IPS-NIHi11 (cell line): ENCODE measurements around the gene GON4L.
A peak's percentile ranks its signal among the peaks of the same experiment; 100 is the strongest.
"Not testable (repeated sequence)": the region's sequence is repeated elsewhere in the genome, so short reads cannot be mapped to it uniquely, and the experiment has no call there.

Source experiments
- DNase-seq: peaks from one replicate; pipeline ENCODE4 v3.0.0; 2012; ENCODE audit warnings: mixed read lengths, low spot score

The GON4L gene, protein sequence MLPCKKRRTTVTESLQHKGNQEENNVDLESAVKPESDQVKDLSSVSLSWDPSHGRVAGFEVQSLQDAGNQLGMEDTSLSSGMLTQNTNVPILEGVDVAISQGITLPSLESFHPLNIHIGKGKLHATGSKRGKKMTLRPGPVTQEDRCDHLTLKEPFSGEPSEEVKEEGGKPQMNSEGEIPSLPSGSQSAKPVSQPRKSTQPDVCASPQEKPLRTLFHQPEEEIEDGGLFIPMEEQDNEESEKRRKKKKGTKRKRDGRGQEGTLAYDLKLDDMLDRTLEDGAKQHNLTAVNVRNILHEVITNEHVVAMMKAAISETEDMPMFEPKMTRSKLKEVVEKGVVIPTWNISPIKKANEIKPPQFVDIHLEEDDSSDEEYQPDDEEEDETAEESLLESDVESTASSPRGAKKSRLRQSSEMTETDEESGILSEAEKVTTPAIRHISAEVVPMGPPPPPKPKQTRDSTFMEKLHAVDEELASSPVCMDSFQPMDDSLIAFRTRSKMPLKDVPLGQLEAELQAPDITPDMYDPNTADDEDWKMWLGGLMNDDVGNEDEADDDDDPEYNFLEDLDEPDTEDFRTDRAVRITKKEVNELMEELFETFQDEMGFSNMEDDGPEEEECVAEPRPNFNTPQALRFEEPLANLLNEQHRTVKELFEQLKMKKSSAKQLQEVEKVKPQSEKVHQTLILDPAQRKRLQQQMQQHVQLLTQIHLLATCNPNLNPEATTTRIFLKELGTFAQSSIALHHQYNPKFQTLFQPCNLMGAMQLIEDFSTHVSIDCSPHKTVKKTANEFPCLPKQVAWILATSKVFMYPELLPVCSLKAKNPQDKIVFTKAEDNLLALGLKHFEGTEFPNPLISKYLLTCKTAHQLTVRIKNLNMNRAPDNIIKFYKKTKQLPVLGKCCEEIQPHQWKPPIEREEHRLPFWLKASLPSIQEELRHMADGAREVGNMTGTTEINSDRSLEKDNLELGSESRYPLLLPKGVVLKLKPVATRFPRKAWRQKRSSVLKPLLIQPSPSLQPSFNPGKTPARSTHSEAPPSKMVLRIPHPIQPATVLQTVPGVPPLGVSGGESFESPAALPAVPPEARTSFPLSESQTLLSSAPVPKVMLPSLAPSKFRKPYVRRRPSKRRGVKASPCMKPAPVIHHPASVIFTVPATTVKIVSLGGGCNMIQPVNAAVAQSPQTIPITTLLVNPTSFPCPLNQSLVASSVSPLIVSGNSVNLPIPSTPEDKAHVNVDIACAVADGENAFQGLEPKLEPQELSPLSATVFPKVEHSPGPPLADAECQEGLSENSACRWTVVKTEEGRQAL (N-terminal part only)

DNA sequence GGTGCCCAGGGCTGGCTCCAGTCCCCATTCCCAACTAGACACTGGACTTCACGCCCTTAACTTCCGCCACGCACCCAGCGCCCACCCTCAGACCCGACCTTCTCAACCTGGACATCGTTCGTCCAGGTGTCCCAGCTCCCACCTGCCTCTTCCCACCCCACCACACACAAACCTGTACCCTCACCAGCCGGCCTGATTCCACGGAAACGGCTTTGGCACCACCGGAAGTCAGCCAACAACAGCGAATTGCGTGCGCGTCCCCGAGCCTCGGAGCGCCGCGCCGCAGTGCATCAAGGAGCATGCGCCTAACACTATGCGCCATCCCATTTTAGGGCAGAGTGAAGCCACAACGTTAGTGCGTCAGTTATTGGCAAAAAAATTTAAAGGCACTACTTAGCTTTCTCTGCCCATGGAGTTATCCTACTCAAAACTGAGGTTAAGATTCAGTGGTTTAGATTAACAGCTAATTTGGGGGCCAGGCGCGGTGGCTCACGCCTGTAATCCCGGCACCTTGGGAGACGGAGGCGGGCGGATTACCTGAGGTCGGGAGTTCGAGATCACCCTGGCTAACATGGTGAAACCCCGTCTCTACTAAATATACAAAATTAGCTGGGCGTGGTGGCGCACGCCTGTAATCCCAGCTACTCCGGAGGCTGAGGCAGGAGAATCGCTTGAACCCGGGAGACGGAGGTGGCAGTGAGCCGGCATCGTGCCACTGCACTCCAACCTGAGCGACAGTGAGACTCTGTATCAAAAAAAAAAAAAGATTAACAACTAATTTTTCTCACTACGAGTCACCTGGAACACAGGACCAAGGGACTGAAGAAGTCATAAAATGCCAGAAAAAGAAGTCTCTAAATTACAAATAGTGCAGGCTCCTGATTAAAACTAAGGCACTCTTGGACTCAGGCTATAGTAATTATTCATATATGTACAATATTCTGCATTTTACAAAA, at the start of gene GON4L:
TSS of gene GON4L (minus strand) at position 240 of the 956 bp plus-strand sequence. CDS start 3,434 bp downstream, outside the sequence.
- DNase-seq = peak; percentile 94

DNA sequence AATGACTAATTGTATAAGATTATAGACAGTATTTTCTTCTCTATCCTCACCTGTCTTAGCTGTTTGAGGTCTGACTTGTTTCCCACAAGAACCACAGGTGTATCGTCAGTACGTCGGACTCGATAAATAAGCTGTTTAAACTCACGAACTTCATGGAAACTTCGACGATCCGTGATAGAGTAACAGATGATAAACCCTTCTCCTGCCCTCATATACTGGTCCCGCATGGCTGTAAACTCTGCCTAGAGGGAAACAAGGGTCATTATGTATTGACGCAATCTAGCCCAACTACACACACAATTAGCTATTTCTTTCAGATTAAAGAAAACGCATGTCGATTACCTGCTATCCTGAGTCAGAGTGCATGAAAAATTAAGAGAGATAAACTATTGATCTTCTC, 47.2 kb upstream of the GON4L start:
- no peak for DNase-seq

DNA sequence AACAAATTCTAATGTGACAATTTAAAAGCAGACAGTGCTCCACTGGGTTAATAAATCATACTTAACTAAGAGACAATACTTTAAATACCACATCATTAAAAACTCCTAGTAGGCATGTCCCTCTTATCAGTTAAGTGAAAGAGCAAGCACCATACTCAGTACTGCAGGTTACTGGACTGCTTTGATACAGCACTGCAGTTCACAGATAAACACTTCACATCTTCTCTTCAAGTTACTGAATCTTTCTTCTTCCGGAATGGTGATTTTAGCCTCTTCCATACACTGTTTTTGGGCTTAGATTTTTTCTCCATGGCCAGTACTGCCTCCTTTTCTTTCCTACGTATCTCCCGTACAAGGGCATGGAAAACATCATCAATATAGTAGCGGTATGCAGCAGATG, 43.1 kb upstream of the GON4L start:
- no peak for DNase-seq

DNA sequence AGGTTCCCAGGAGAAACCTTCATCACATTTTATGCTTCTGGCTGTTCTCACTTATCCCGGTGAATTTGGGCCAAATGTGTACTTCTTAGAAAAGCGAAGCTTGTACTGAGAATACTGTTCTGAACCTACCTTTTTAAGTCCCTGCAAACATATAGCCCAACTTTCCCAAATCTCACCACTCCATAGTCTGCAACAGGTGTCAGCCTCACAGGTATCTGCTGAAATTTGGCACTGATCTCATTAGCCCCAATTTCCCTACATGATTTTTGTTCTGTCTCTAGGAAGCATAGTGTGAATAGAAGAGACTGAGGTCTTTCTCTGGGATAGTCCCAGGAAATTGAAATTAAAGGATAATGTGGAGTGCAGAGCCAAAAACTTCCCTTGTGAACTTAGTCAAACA, 42.7 kb upstream of the GON4L start:
- DNase-seq = no peak

DNA sequence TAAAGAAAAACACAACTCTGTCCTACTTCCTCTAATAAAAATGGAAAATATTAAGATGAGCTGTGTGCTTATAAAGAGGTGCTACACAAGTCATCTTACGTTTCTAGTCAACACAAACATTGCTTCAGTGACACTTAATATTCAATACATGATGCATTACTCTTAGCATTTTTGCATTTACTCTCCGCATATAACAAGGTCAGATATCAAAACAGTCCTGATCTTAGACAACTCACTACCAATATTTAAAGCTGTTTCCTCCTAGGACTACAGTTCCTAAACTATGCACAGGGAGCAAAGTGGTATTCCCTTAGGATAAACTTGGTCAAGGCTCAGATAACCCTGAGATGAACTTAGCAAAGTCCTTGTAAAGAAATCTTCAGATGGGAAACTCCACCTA, 41.9 kb upstream of the GON4L start:
- no peak for DNase-seq

DNA sequence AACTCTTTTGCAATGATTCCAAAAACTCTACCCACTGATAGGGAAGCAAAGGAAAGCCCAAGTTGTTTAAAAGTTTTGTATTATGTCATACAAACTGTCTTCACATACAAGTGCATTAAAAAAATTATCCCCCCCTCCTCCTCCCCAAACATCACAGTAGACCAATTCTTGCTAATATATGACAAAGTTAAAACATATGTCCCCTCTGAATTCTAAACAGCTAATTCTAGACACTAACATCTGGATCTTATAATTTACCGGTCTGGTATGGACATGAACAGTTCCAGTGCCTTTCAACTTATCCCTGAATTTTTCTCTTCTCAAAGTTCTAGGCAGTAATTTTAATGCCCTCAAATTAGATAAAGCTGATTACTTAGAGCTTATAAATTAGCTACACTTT, 40.7 kb upstream of the GON4L start:
- no peak for DNase-seq

DNA sequence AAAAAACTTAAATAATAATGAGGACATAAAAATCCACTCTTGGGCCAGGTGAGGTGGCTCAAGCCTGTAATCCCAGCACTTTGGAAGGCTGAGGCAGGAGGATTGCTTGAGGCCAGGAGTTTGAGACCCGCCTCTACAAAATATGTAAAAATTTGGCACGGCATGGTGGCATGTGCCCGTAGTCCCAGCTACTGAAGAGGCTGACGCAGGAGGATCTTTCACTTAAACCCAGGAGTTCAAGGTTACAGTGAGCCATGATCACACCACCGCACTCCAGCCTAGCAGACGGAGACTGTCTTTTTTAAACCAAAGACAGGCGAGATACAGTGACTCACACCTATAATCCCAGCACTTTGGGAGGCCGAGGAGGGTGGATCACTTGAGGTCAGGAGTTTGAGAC, 39.5 kb upstream of the GON4L start:
- not testable (repeated sequence) for DNase-seq

DNA sequence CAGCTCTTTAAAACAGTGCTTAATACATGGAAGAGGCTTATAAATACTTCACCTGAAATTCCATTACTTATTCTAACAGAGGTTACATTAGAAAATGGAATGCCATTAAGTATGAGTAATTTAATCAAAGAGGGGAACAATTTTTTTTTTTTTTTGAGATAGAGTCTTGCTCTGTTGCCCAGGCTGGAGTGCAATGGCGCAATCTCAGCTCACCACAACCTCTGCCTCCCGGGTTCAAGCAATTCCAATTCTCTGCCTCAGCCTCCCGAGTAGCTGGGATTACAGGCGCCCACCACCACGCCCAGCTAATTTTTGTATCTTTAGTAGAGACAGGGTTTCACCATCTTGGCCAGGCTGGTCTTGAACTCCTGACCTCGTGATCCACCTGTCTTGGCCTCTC, 38.6 kb upstream of the GON4L start:
- not testable (repeated sequence) for DNase-seq

DNA sequence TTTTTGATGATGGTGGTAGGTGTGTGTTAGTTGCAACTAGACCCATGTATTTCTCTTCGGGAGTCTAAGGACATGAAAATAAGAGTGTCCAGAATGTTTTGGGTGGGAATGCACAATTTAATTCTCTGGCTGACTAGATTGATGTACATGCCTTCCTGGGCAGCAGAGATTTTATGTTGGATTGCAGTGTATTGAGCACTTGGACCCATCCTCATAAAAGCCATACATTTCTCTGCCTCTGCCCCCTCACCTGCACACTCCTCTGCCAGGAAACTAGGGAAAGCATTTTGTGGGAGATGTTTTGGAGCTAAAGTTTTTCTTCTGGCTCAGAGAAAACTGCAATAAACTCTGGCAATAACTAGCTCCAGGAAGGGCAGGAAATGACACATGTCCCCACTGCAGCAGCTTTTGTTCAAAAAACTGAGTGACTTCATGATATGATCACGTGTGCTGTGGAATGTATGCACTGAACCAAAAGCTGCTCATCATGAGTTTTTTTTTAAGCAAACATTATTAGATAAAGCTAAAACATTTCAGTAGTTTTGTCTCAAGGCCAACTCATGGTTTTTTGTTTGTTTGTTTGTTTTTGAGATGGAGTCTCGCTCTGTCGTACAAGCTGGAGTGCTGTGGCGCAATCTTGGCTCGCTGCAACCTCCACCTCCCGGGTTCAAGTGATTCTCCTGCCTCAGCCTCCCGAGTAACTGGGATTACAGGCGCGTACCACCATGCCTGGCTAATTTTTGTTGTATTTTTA, 36.6 kb upstream of the GON4L start:
- peak; percentile 23 for DNase-seq

DNA sequence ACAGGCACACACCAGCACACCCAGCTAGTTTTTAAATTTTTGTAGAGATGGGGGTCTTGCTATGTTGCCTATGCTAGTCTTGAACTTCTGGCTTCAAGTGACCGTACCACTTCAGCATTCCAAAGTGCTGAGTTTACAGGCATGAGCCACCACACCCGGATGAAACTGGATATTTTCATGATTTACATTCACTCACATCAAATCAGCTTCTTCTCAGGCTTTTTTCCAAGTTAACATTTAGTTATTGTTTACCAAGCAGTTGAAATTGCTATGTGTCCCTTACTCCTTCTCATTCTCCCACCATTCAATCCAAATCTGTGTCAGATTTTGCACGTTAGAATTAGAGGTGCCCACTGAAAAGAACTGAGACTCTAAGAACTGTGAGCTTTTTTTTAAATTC, 35.8 kb upstream of the GON4L start:
- no peak for DNase-seq

DNA sequence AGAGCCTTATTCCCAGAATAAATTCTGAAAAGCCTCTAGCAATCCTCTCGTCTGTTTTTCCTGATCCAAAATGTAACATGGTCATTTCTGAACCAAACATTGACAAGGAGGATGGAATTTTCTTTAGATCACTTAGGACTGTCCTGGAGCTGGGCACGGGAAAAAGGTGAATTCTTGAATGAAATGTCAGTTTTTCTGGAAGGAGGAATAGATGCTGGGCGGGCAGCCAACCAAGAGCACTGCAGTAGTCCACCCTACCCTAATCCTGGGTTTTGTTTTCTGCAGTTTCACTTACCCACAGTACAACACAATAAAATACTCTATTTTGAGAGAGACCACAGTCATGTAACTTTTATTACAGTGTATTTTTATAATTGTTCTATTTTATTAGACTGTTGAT, 33.2 kb upstream of the GON4L start:
- no peak for DNase-seq

DNA sequence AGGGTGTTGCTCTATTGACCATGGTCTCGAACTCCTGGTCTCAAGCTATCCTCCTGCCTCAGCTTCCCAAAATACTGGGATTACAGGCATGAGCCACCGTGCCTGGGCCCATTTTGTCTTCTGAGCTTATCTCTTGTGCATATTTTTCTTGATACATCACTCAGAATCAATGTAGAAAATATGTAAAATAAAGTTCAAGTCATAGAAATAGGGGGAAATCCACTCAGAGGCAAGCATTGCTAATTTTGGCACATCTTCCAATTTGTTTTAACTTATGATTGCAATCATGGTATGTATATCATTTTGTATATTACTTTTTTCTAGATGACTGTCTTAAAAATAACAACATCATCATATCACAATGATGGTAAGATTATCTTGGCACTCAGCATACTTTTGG, 32.6 kb upstream of the GON4L start:
- DNase-seq = no peak

DNA sequence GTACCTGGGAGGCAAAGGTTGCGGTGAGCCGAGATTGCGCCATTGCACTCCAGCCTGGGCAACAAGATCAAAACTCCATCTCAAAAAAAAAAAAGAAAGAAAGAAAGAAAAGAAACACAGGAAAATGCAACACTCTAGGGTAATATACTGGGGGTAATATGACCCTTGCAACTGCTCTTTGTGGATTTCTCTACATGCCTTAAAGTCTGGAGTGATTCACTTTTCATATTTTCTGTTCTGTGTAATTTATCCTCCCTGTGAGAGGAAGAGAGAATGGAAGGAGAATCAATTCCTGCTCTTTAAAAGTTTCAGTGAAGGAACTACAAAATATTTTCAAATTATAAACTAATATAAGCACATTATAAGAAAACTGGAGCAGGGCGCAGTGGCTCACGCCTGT, 31.5 kb upstream of the GON4L start:
- DNase-seq = no peak

DNA sequence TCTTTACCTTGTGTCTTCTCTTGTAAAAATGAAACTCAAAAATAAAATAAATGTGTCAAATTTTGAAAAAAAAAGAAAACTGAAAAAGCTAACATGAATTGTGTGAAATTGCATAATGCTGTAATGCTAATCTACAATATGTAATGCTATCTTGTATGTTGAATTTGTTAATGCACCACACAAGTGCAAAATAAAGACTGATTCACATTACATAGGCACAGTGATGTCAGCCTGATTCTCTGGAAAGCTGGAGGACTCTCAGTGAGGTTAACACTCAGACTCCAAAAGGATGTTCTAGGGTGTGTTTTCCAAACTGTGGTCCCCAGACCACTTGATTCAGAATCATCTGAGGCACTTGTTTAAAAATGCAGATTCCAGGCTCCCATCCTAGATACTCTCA, 28.0 kb upstream of the GON4L start:
- DNase-seq = no peak

DNA sequence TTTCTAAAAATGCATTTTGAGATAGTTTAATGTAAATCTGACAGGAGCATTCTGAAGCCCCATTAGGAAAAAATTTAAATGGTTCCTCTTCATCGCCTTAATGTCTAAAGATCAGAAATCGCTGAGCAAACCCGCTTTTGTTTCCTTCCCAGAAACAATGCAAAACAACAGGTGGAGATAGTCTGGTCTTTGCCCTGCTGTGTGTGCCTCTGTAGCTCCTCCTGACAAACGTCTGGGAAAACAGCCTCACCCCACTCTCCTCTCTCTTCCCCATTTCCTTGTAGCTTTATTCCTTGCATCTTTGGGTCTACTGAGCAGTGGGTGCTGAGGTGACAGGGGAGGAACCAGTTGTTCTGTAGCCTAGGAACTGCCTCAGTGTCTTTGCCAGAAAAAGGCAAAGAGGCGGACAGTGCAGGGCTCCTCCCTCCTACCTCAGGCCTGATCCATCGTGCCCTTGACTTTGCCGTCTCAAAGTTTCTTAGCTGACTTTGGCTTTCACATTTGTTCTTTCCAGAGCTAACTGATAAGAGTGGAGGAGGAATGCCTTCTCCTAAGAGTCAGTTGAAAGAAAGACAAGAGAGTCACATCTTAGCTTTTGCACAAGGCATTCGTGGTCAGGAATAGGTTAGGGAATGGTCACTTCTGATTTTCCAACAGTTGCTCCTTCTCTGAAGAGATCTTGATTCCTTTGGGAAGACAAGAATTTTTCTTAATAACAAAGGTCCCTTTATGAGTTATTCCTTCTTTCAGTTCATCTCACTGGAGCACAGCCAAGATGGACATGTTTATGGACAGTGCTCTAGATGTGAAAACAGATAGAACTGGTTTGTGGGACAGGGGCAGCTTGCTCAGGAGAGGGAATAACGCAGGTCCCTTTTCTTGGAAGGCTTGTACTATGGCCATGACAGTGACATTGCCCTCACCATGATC, 27.3 kb upstream of the GON4L start:
- DNase-seq = no peak

DNA sequence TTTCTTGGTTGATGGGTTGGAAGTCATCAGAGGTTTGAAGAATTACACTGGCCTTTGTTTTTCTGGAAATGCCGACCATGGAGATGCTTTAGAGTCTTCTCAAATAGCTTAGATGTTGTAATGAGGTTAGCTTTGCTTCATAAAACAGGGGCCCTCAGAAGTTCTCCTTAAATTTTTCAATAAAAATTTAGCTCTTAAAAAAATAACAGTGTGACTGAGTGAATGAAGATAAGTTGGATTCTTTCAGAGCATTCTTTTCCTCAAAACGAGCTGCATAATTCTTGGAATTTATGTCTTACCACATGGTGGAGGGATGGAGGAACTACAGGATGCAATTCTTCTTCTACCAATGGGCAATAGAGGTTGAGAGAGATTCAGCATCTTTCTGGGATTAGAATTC, 25.8 kb upstream of the GON4L start:
- DNase-seq = no peak

DNA sequence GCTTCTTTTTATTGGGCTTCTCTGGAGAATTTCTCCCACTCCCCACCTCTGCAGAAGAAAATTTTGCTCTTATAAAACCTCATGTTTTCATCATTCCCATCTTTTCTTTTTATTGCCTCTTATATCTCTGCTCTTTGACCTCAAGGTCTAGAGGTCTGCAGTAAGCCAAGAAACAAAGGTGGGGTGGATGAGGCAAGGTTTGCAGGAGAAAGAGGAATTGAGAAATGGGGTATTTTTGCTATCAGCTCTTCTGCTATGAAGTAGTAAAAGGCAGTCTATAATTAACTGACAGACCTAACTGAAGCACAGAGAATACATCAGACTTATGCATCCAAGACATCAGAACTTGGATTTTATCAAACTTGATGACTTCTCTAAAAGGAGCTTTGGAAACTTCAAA, 25.2 kb upstream of the GON4L start:
- no peak for DNase-seq

DNA sequence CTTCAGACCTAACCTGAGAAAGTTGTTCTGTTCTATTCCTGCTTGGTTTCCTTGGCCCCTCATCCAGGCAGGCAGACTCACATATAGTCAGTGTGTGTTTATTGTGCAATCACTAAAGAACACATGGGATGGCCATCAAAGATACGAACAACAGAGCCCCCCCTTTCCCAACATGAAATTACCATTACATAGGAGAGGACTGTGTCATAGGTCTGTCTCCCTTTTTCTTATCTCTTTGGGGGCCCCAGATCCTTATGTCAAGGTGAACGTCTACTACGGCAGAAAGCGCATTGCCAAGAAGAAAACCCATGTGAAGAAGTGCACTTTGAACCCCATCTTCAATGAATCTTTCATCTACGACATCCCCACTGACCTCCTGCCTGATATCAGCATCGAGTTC, 23.9 kb upstream of the GON4L start:
- DNase-seq = no peak

DNA sequence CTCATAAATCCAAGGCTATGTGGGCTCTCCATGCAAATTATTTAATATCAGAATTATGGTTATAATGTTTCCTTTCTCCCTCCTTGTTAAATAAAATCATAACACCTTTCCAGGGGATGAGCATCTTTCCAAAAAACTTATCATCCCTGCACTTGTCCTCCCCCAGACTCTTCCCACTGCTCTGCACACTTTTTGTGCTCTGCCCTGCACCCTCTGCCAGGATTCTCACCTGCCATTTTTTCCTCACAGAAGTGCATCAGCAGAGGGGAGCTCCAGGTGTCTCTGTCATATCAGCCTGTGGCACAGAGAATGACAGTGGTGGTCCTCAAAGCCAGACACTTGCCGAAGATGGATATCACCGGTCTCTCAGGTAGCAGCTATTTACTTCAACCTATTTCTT, 23.2 kb upstream of the GON4L start:
- DNase-seq = no peak
